ENCODE data around the gene NGFR.

DNA sequence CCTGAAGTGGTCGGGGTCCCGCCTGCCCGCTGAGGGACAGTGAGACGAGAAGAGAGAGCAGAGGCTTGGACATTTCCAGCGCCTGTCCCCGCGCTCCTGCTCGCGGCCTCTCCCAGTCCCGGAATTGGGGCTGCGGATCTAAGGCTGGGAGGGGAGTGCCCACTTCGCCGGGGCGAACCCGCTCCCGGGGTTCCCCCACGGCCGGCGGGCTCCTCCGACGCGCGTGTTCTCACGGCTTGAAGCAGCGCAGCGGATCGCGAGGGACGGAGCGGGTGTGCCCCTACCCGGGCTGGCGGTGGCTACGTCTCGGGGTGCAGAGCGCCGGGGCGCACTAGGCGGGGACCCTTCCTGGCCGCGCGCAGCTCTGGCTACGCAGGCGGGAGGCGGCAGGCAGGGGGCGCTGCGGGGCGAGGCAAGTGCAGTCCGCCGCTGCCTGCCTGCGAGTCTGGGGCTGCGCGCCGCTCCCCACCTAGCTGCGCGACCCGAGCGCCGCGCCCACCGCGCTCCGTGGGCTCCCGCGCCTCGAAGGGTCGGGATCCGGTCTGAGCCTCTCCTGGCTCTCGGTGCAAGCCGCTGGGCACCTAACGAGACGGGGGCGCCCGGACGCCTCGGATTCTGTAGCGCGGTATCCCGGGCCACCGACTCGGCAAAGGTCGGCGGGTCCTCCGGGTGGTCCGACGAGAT lies 1.2 kb downstream of the NGFR start:
- no peak for TF ChIP-seq MAFK (IDR thresholded peaks at IDR 0.05; ENCODE audit: low read length)
- no peak for TF ChIP-seq ELF1 (tag; IDR thresholded peaks at IDR 0.05)
- TF ChIP-seq ZBTB1 (CRISPR knock-in tag; IDR thresholded peaks at IDR 0.05; ENCODE audit: borderline replicate concordance, low read depth) = no peak
- peak; percentile 25 to 63; a peak in 3 of 4 replicates for TF ChIP-seq RAD21 (CRISPR knock-in tag; conservative IDR thresholded peaks at IDR 0.05 in 1 of 2, IDR thresholded peaks at IDR 0.05 in 1 of 2)
